Sigmoid colon (tissue), 7 donors: ENCODE results near the gene SLC34A3. TPM values are rescaled to one million over a fixed set of nuclear protein-coding genes. Genes with fewer than 3 reads are reported as not detected.
A peak's percentile ranks its signal among the peaks of the same experiment; 100 is the strongest.

ENCODE experiments used
- DNase-seq: peaks from one replicate; pipeline ENCODE4 v3.0.0-alpha.2; 2019
- H3K27ac ChIP-seq, 4 donors: fragments of 200-600 bp; sonication (generic); one replicate each; pipeline ENCODE4 v1.5.1; 2016 to 2019; ENCODE audit warnings: mild to moderate bottlenecking in 1 of 4
- H3K27me3 ChIP-seq, 3 donors: fragments of 200-600 bp; sonication (generic); one replicate each; pipeline ENCODE4 v1.5.1; 2019; ENCODE audit warnings: mild to moderate bottlenecking in 1 of 3
- H3K36me3 ChIP-seq, 4 donors: fragments of 200-600 bp; sonication (generic); one replicate each; pipeline ENCODE4 v1.5.1; 2016 to 2019
- H3K4me1 ChIP-seq, 4 donors: fragments of 200-600 bp; sonication (generic); one replicate each; pipeline ENCODE4 v1.5.1; 2017 to 2019
- H3K4me3 ChIP-seq, 4 donors: fragments of 200-600 bp; sonication (generic); one replicate each; pipeline ENCODE4 v1.5.1; 2017 to 2019; ENCODE audit warnings: mild to moderate bottlenecking in 2 of 4, moderate library complexity in 1 of 4
- H3K9me3 ChIP-seq, 4 donors: fragments of 200-600 bp in 3 of 4; sonication (generic) in 3 of 4; one replicate each; pipeline versions ENCODE4 v1.5.1 to v1.6.1; 2013 to 2019
- EP300 ChIP-seq, 4 donors: sonication (generic); formaldehyde crosslinking; IDR thresholded peaks; one replicate each; pipeline ENCODE4 v1.6.1; 2017; ENCODE audit warnings: antibody characterized with exemption in 4 of 4
- POLR2A ChIP-seq, 2 donors: fragments of 450-650 bp; IDR thresholded peaks; one replicate each; pipeline ENCODE4 v1.6.1; 2016; ENCODE audit warnings: antibody characterized with exemption in 2 of 2, mild to moderate bottlenecking in 2 of 2, moderate library complexity in 2 of 2
- POLR2AphosphoS5 ChIP-seq, 4 donors: sonication (generic); formaldehyde crosslinking; IDR thresholded peaks; one replicate each; pipeline ENCODE4 v1.6.1; 2017; ENCODE audit warnings: antibody characterized with exemption in 4 of 4
- WGBS, 2 donors: extraction: QIAGEN DNeasy Blood & Tissue Kit; methylation state at CpG; one replicate each; pipeline ENCODE4 v1.1.7; 2013; 5-methylcytosine and 5-hydroxymethylcytosine counted together
- intact Hi-C: fragments of 100-400 bp; cut with DNase I; formaldehyde crosslinking; loops from one replicate; pipeline ENCODE4 v1.15.1; 2023
- polyA plus RNA-seq, 3 donors: library from polyadenylated mRNA; stranded (reverse); fragments of 200-250 nt; gene quantifications; one replicate each; pipeline ENCODE4 v1.2.3, GENCODE V29; 2013
- total RNA-seq, 4 donors: library from RNA; depleted of rRNA; stranded (reverse); fragments of >200 nt; gene quantifications; one replicate each; pipeline ENCODE4 v1.1.0, GENCODE V29; 2016
- TF ChIP-seq, protein P1 (sequence below), 4 experiments: fragments of 450-650 bp in 3 of 4; fragments of 200-600 bp in 1 of 4; IDR thresholded peaks; one replicate each; pipeline ENCODE4 v1.5.1; 2016 to 2019; ENCODE audit warnings: antibody characterized with exemption in 4 of 4, mild to moderate bottlenecking in 3 of 4, moderate library complexity in 2 of 4
- donor health status: healthy with polysubstance abuse.
- donor health status: Bipolar disorder and iron deficiency.
- donor health status: healthy.

Gene SLC34A3
- total and polyA plus RNA-seq, 7 donors, result not detected

- no peak for DNase-seq
- TF ChIP-seq EP300 (IDR thresholded peaks at IDR 0.05) (no peak), POLR2AphosphoS5 (IDR thresholded peaks at IDR 0.05) (no peak), POLR2A (IDR thresholded peaks at IDR 0.05) (no peak)
- TF ChIP-seq, protein P1, sequence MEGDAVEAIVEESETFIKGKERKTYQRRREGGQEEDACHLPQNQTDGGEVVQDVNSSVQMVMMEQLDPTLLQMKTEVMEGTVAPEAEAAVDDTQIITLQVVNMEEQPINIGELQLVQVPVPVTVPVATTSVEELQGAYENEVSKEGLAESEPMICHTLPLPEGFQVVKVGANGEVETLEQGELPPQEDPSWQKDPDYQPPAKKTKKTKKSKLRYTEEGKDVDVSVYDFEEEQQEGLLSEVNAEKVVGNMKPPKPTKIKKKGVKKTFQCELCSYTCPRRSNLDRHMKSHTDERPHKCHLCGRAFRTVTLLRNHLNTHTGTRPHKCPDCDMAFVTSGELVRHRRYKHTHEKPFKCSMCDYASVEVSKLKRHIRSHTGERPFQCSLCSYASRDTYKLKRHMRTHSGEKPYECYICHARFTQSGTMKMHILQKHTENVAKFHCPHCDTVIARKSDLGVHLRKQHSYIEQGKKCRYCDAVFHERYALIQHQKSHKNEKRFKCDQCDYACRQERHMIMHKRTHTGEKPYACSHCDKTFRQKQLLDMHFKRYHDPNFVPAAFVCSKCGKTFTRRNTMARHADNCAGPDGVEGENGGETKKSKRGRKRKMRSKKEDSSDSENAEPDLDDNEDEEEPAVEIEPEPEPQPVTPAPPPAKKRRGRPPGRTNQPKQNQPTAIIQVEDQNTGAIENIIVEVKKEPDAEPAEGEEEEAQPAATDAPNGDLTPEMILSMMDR (IDR thresholded peaks at IDR 0.05), result no peak
- intact Hi-C loops, result no loop called here
- Histone ChIP-seq H3K9me3 (no peaks in the 10 kb centered on the region), H3K27me3 (no peaks in the 10 kb centered on the region), H3K4me3 (no peak overlapping the region), H3K4me1 (peaks cover 0 to 49% (median 48%) of the 10 kb centered on the region in 4 donors), H3K36me3 (no peaks in the 10 kb centered on the region), H3K27ac (no peak overlapping the region)
- WGBS, 2 donors, result 19 to 73% methylated on average over 19 of the region's 19 CpGs
Observed at GRCh38 chr9:137198051-137198901, 32.4 kb upstream of the SLC34A3 start.

DNA sequence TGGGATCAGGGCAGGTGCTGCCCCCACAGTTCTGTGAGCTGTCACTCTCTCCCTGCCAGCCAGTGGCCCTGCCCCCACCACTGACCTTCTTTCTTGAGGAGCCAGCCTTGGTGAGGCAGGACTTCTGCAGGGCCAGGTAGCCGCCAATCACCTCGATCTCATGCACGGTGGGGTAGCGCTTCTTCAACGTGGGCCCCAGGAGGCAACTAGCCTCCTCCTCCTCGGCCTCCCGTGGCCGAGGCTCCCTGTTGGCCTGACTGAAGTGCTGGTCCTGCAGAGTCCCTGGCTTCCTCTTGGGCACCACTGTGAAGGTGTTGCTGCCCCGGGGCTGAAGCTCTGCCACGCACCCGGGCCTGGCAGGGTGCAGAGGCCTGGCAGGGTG, 31.8 kb upstream of the SLC34A3 start:
- TF ChIP-seq POLR2AphosphoS5 (IDR thresholded peaks at IDR 0.05) (no peak), POLR2A (IDR thresholded peaks at IDR 0.05) (no peak), EP300 (IDR thresholded peaks at IDR 0.05) (no peak)
- TF ChIP-seq, protein P1 (IDR thresholded peaks at IDR 0.05), result no peak
- Histone ChIP-seq H3K27ac (no peak overlapping the region), H3K4me3 (no peak overlapping the region), H3K4me1 (peaks cover 0 to 55% (median 54%) of the 10 kb centered on the region in 4 donors), H3K36me3 (no peaks in the 10 kb centered on the region), H3K27me3 (no peaks in the 10 kb centered on the region), H3K9me3 (no peaks in the 10 kb centered on the region)
- intact Hi-C loops, result no loop called here
- 19 to 68% methylated on average over 11 of the region's 11 CpGs for WGBS, 2 donors
- no peak for DNase-seq

- WGBS, 2 donors, result 5 to 21% methylated on average over 51 of the region's 51 CpGs
- intact Hi-C loops, result loop anchor here (2.0 kb wide), 1 partner anchor 41 kb away; the partner anchor contains the start of gene TUBB4B
Observed at GRCh38 chr9:137199411-137200121, 31.1 kb upstream of the SLC34A3 start.

DNA sequence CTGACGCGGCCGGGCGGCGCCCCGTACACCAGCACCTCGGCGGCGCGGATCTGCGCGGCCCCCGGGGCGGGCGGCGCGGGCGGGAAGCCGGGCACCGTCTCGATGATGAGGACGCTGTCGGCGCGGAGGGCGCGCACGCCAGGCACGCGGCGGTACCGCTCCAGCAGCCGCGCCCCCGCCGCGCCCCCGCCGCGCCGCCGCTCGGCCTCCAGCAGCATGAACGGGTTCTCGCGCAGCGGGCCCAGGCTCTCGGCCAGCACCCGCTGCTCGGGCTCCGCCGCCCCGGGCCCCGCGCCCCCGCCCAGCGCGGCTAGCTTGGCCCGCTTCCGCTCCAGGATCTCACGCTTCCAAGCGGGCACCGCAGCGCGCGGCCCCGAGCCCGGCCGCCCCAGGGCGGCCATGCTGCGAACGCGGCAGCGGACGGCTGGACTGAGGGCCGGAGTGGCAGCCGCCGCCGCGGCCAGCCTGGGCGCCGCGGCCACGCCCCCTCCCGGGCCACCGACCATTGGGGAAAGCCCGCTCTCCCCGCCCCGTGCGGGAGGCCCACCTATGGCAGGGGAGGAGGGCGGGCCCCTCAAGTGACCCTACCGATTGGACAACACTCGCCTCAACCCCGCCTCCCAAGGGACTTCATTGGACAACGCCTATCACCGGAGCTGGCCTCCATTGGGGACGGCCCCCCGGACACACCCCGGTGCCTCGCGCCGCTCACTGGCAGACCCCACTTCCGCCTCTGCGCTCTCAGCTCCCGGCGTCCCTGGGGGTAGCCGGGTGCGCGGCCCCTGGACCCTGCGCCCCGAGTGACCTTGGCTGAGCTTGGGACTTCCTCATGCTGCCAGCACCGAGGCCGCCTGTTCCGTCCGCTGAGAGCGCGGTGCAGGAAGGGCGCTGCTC, 30.1 kb upstream of the SLC34A3 start, which contains the start of gene TPRN:
TPRN (minus strand) TSS at position 431 of the 894 bp plus-strand sequence; CDS start at position 401, 30 bp downstream.
- H3K9me3 ChIP-seq, result no peaks in the 10 kb centered on the region
- WGBS, 2 donors, result 0 to 1% methylated on average over 118 of the region's 118 CpGs
- DNase-seq, result peak; percentile 100
- intact Hi-C loops, result loop anchor here (1.0 to 2.0 kb wide), 2 partner anchors 23 to 40 kb away; partner anchors contain the start of gene TUBB4B
- H3K27me3 ChIP-seq, result no peaks in the 10 kb centered on the region
- peaks cover 0 to 68% (median 66%) of the 10 kb centered on the region in 4 donors for H3K4me1 ChIP-seq
- TF ChIP-seq EP300 (IDR thresholded peaks at IDR 0.05) (no peak), POLR2A (IDR thresholded peaks at IDR 0.05) (peak; percentile 39 to 53), POLR2AphosphoS5 (IDR thresholded peaks at IDR 0.05) (peak; percentile 52 to 84 (median 74))
- TF ChIP-seq, protein P1 (IDR thresholded peaks at IDR 0.05), result no peak
- H3K27ac ChIP-seq, result peak within 1 kb of the TSS; percentile 78 to 84 (median 82)
- H3K36me3 ChIP-seq, result no peaks in the 10 kb centered on the region
- peak within 1 kb of the TSS; percentile 54 to 67 (median 66) for H3K4me3 ChIP-seq

More at GRCh38 chr9:137199411-137200121, 31.1 kb upstream of the SLC34A3 start:
- Histone ChIP-seq H3K27ac (peak overlapping the region in 2 of 4 donors; percentile 57 to 80), H3K4me3 (peak overlapping the region; percentile 21 to 67 (median 66)), H3K4me1 (peaks cover 0 to 62% (median 61%) of the 10 kb centered on the region in 4 donors), H3K9me3 (no peaks in the 10 kb centered on the region), H3K27me3 (no peaks in the 10 kb centered on the region), H3K36me3 (no peaks in the 10 kb centered on the region)
- DNase-seq, result no peak
- TF ChIP-seq POLR2A (IDR thresholded peaks at IDR 0.05) (no peak), EP300 (IDR thresholded peaks at IDR 0.05) (no peak), POLR2AphosphoS5 (IDR thresholded peaks at IDR 0.05) (no peak)
- TF ChIP-seq, protein P1 (IDR thresholded peaks at IDR 0.05), result no peak
